Kidney (tissue), 14 donors: ENCODE results near the gene KANSL3. TPM values are rescaled to one million over a fixed set of nuclear protein-coding genes. Genes with fewer than 3 reads are reported as not detected.
"Not testable (repeated sequence)": the region's sequence is repeated elsewhere in the genome, so short reads cannot be mapped to it uniquely, and the experiment has no call there.

Source experiments
- DNase-seq, 5 donors: peaks; one replicate each; pipeline ENCODE4 v3.0.0-alpha.2; 2013 to 2020
- FAIRE-seq: peaks from 2 replicates; lab custom pipeline; 2012; peaks lifted over from hg19 to GRCh38; lab: Jason Lieb, UNC
- H3K27ac ChIP-seq, 2 donors: one replicate each; pipeline ENCODE4 v1.7.0; 2013; ENCODE audit warnings: low read depth in 2 of 2, low read length in 2 of 2, inconsistent platforms in 1 of 2
- H3K27me3 ChIP-seq: one replicate; pipeline ENCODE4 v1.7.1; 2013; ENCODE audit warnings: low read length, inconsistent platforms; ENCODE audit not compliant: control insufficient read depth, insufficient read depth
- H3K36me3 ChIP-seq, 3 donors: one replicate each; pipeline versions ENCODE4 v1.7.0 to v1.7.1; 2013; ENCODE audit warnings: low read length in 3 of 3, control low read depth in 1 of 3, inconsistent platforms in 1 of 3; ENCODE audit not compliant: insufficient read depth in 3 of 3, control insufficient read depth in 2 of 3
- H3K4me1 ChIP-seq, 3 donors: one replicate each; pipeline versions ENCODE4 v1.7.0 to v1.7.1; 2013; ENCODE audit warnings: low read length in 3 of 3, inconsistent platforms in 1 of 3, low read depth in 1 of 3; ENCODE audit not compliant: control insufficient read depth in 2 of 3, insufficient read depth in 2 of 3
- H3K4me3 ChIP-seq, 3 donors: one replicate each; pipeline versions ENCODE4 v1.7.0 to v1.8.1; 2013; ENCODE audit warnings: low read length in 3 of 3, control low read depth in 1 of 3, inconsistent platforms in 1 of 3
- H3K9ac ChIP-seq, 3 donors: one replicate each; pipeline versions ENCODE4 v1.7.0 to v1.7.1; 2013; ENCODE audit warnings: low read length in 3 of 3, control low read depth in 1 of 3, inconsistent platforms in 1 of 3
- H3K9me3 ChIP-seq, 3 donors: one replicate each; pipeline versions ENCODE4 v1.7.0 to v1.7.1; 2013; ENCODE audit warnings: low read length in 3 of 3, control low read depth in 1 of 3, inconsistent platforms in 1 of 3; ENCODE audit not compliant: control insufficient read depth in 2 of 3, insufficient read depth in 1 of 3
- CTCF ChIP-seq: IDR thresholded peaks from 3 replicates; pipeline ENCODE4 v1.5.1; 2012; ENCODE audit warnings: mild to moderate bottlenecking, moderate library complexity, borderline replicate concordance; ENCODE audit not compliant: insufficient read depth; ENCODE audit errors: extremely low read depth
- intact Hi-C: fragments of 100-400 bp; cut with DNase I; formaldehyde crosslinking; loops from one replicate; pipeline ENCODE4 v1.11.1; 2022
- polyA plus RNA-seq: library from polyadenylated mRNA; stranded (reverse); fragments of 350-450 nt; fragmentation: Illumina TruSeq; extraction: RNeasy Lipid Tissue Mini Kit (QIAGEN cat#74804); gene quantifications from one replicate; pipeline ENCODE4 v1.2.3, GENCODE V29; 2014; ENCODE audit warnings: low read depth, low replicate concordance; ENCODE audit not compliant: insufficient read depth
- total RNA-seq: library from RNA; stranded (reverse); fragmentation: NEBNext Ultra II Directional; extraction: Animal tissue kit (Norgen Biotek cat#: 25700); gene quantifications from one replicate; pipeline ENCODE4 v1.2.1, GENCODE V29; 2021
- donor health status: control.
- donor health status: control.
- donor health status: control.
- donor health status: control.
- donor health status: control.
- donor health status: DM: yes; HTN: yes; CAD: no.
- donor health status: Normal renal cell carcinoma (clear cell type).

KANSL3 gene
- total and polyA plus RNA-seq, 2 donors from 2014 or later = 17.5 to 48.8 TPM

GRCh38 chr2:96669539-96670215 lies 31.6 kb upstream of the KANSL3 start:
- H3K36me3 ChIP-seq = no peaks in the 10 kb centered on the region
- no peak for DNase-seq
- no peak for FAIRE-seq

DNA sequence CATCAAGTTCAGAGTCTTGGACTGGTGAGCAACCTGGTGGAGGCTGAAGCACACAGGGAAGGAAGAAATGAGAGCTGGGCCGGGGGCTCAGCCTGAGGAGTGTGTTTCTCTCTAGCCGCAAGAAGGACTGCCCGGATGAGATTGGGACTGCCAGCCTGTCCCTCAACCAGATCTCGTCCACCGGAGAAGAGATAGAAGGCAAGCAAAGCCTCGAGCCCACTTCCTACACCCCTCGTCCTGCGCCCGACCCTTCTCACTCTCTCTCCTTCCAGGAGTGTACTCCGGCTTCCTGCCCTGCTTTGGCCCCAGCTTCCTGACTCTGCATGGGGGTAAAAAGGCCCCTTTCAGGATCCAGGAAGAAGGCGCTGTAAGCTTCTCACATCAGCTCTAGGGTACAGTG lies 30.7 kb upstream of the KANSL3 start:
- H3K27ac ChIP-seq = no peak overlapping the region
- TF ChIP-seq CTCF = no peak
- H3K4me3 ChIP-seq = no peak overlapping the region
- no peak overlapping the region for H3K9ac ChIP-seq
- FAIRE-seq = no peak
- peaks cover 0 to 4% (median 0%) of the 10 kb centered on the region in 3 donors for H3K9me3 ChIP-seq
- intact Hi-C loops = no loop called here
- H3K36me3 ChIP-seq = no peaks in the 10 kb centered on the region
- no peaks in the 10 kb centered on the region for H3K4me1 ChIP-seq
- no peak for DNase-seq
- no peaks in the 10 kb centered on the region for H3K27me3 ChIP-seq

More at GRCh38 chr2:96669539-96670215, 31.6 kb upstream of the KANSL3 start:
- Histone ChIP-seq H3K9me3 (no peaks in the 10 kb centered on the region), H3K4me1 (no peaks in the 10 kb centered on the region), H3K27me3 (no peaks in the 10 kb centered on the region), H3K4me3 (no peak overlapping the region), H3K9ac (no peak overlapping the region), H3K27ac (no peak overlapping the region)
- intact Hi-C loops = no loop called here
- TF ChIP-seq CTCF = no peak

GRCh38 chr2:96665717-96666116 lies 27.6 kb upstream of the KANSL3 start:
- H3K9ac ChIP-seq, H3K4me1 ChIP-seq, H3K27ac ChIP-seq, H3K27me3 ChIP-seq, intact Hi-C loops, DNase-seq, H3K9me3 ChIP-seq, H3K36me3 ChIP-seq, FAIRE-seq, H3K4me3 ChIP-seq: not testable (repeated sequence)

GRCh38 chr2:96665083-96665569 lies 27.0 kb upstream of the KANSL3 start:
- H3K27me3 ChIP-seq = no peaks in the 10 kb centered on the region
- TF ChIP-seq CTCF = no peak
- no peaks in the 10 kb centered on the region for H3K4me1 ChIP-seq
- no peak overlapping the region for H3K9ac ChIP-seq
- no peak for DNase-seq
- no peak overlapping the region for H3K27ac ChIP-seq
- intact Hi-C loops = no loop called here
- peaks cover 0 to 4% (median 0%) of the 10 kb centered on the region in 3 donors for H3K9me3 ChIP-seq
- no peaks in the 10 kb centered on the region for H3K36me3 ChIP-seq
- FAIRE-seq = no peak
- H3K4me3 ChIP-seq = no peak overlapping the region
